ENCODE results near the gene JPT2. TPM values are rescaled to one million over a fixed set of nuclear protein-coding genes. Genes with fewer than 3 reads are reported as not detected.

Gene JPT2
- total and polyA plus RNA-seq, 11 donors: 11.0 to 76.1 (median 34.1) TPM

- DNase-seq: peak in 2 of 5 donors; percentile 48 to 56
- Histone ChIP-seq H3K27me3 (no peaks in the 10 kb centered on the region), H3K27ac (peak overlapping the region in 6 of 12 donors; percentile 23 to 73 (median 56)), H3K36me3 (peaks cover 0 to 94% (median 72%) of the 10 kb centered on the region in 9 donors), H3K9me3 (no peaks in the 10 kb centered on the region), H3K4me3 (no peak overlapping the region), H3K4me1 (peaks cover 0 to 31% (median 0%) of the 10 kb centered on the region in 12 donors)
- intact Hi-C loops (cut with DNase I): no loop called here
- 75 to 79% (median 78%) methylated on average over 10 of the region's 10 CpGs for WGBS, 4 donors
- peak in 3 of 4 donors; percentile 69 to 91 (median 75) for ATAC-seq
- TF ChIP-seq POLR2A (IDR thresholded peaks at IDR 0.05): no peak
- TF ChIP-seq, protein P1, sequence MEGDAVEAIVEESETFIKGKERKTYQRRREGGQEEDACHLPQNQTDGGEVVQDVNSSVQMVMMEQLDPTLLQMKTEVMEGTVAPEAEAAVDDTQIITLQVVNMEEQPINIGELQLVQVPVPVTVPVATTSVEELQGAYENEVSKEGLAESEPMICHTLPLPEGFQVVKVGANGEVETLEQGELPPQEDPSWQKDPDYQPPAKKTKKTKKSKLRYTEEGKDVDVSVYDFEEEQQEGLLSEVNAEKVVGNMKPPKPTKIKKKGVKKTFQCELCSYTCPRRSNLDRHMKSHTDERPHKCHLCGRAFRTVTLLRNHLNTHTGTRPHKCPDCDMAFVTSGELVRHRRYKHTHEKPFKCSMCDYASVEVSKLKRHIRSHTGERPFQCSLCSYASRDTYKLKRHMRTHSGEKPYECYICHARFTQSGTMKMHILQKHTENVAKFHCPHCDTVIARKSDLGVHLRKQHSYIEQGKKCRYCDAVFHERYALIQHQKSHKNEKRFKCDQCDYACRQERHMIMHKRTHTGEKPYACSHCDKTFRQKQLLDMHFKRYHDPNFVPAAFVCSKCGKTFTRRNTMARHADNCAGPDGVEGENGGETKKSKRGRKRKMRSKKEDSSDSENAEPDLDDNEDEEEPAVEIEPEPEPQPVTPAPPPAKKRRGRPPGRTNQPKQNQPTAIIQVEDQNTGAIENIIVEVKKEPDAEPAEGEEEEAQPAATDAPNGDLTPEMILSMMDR (IDR thresholded peaks at IDR 0.05): no peak
Observed at GRCh38 chr16:1688807-1689560, 10.9 kb downstream of the JPT2 start.

DNA sequence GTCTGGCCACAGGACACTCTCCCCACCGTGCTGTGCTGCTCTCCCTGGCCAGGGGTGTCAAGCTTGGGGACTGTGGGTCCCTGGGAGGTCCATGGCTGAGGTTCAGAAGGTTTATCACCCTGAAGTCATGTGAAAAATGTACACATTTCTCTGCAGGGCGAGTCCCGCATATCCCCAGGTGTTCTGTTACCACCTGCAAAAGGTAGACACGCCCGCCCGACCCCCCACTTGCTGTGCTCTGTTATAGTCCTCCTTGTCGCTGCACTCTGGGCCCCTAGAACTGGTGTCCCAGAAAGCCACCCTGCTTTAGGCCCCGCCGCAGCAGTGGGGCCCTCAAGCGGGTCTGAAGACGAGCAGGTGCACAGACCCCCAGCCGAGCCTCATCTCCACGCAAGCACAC, 11.8 kb downstream of the JPT2 start:
- peaks cover 0 to 31% (median 0%) of the 10 kb centered on the region in 12 donors for H3K4me1 ChIP-seq
- peak overlapping the region in 6 of 12 donors; percentile 23 to 73 (median 56) for H3K27ac ChIP-seq
- no peak overlapping the region for H3K4me3 ChIP-seq
- no peak for TF ChIP-seq POLR2A (IDR thresholded peaks at IDR 0.05)
- TF ChIP-seq, protein P1 (IDR thresholded peaks at IDR 0.05): no peak
- 92 to 98% (median 95%) methylated on average over 11 to 13 of the region's 13 CpGs for WGBS, 4 donors
- peaks cover 0 to 96% (median 73%) of the 10 kb centered on the region in 9 donors for H3K36me3 ChIP-seq
- intact Hi-C loops (cut with DNase I): no loop called here
- H3K9me3 ChIP-seq: no peaks in the 10 kb centered on the region
- no peaks in the 10 kb centered on the region for H3K27me3 ChIP-seq
- no peak for DNase-seq
- ATAC-seq: no peak

GRCh38 chr16:1690810-1691209, 12.7 kb downstream of the JPT2 start:
- intact Hi-C loops (cut with DNase I): no loop called here
- peaks cover 0 to 95% (median 72%) of the 10 kb centered on the region in 9 donors for H3K36me3 ChIP-seq
- WGBS, 4 donors: 63 to 73% (median 68%) methylated on average over 1 of the region's 1 CpG
- peaks cover 0 to 31% (median 0%) of the 10 kb centered on the region in 12 donors for H3K4me1 ChIP-seq
- DNase-seq (no peak), ATAC-seq (no peak)
- no peaks in the 10 kb centered on the region for H3K9me3 ChIP-seq
- TF ChIP-seq POLR2A (IDR thresholded peaks at IDR 0.05): no peak
- TF ChIP-seq, protein P1 (IDR thresholded peaks at IDR 0.05): no peak
- peak overlapping the region in 3 of 12 donors; percentile 4 to 65 (median 33) for H3K27ac ChIP-seq
- no peaks in the 10 kb centered on the region for H3K27me3 ChIP-seq
- no peak overlapping the region for H3K4me3 ChIP-seq

GRCh38 chr16:1691276-1691675, 13.2 kb downstream of the JPT2 start:
- Histone ChIP-seq H3K4me1 (peaks cover 0 to 31% (median 0%) of the 10 kb centered on the region in 12 donors), H3K27me3 (no peaks in the 10 kb centered on the region), H3K9me3 (no peaks in the 10 kb centered on the region), H3K27ac (peak overlapping the region in 4 of 12 donors; percentile 4 to 65 (median 21)), H3K4me3 (no peak overlapping the region), H3K36me3 (peaks cover 0 to 95% (median 69%) of the 10 kb centered on the region in 9 donors)
- no peak for TF ChIP-seq POLR2A (IDR thresholded peaks at IDR 0.05)
- TF ChIP-seq, protein P1 (IDR thresholded peaks at IDR 0.05): peak in 1 of 12 donors; percentile 8
- no peak for DNase-seq
- intact Hi-C loops (cut with DNase I): no loop called here
- peak; percentile 43 to 57 (median 48) for ATAC-seq

All from heart left ventricle (tissue), 16 donors.